Uterus (tissue), 2 donors: ENCODE data around the gene IL21R.

Experiments
- POLR2A ChIP-seq, 2 donors: fragments of 450-650 bp; IDR thresholded peaks; one replicate each; pipeline ENCODE4 v1.6.1; 2016; ENCODE audit warnings: antibody characterized with exemption in 2 of 2, mild to moderate bottlenecking in 1 of 2, moderate library complexity in 1 of 2
- TF ChIP-seq, protein P1 (sequence below), 4 experiments: fragments of 200-600 bp in 2 of 4; fragments of 450-650 bp in 2 of 4; sonication (generic) in 2 of 4; IDR thresholded peaks; one replicate each; pipeline ENCODE4 v1.5.1; 2016 to 2019; ENCODE audit warnings: antibody characterized with exemption in 4 of 4, mild to moderate bottlenecking in 2 of 4, moderate library complexity in 1 of 4

DNA sequence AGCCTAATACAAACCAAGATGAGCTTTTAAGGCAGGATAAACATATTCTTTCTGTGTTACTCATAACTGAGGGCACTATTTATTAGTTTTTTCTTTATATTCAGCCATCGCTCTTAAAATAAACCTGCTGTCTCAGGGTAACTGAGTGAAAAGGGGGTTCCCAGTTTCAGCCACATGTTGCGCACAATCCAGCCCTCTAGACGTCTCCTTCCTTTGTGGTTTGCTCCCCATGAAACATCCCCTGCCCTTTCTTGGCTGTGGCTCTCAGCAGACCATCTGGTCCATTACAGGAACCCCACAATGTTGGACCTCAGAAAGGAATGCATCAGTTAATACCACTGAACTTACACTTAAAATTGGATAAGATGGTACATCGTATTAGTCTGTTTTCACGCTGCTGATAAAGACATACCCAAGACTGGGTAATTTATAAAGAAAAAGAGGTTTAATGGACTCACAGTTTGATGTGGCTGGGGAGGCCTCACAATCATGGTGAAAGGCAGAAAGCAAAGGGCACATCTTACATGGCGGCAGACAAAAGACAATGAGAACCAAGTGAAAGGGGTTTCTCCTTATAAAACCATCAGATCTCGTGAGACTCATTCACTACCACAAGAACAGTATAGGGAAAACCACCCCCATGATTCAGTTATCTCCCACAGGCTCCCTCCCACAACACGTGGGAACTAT, 12.6 kb upstream of the IL21R start:
- TF ChIP-seq, protein P1, sequence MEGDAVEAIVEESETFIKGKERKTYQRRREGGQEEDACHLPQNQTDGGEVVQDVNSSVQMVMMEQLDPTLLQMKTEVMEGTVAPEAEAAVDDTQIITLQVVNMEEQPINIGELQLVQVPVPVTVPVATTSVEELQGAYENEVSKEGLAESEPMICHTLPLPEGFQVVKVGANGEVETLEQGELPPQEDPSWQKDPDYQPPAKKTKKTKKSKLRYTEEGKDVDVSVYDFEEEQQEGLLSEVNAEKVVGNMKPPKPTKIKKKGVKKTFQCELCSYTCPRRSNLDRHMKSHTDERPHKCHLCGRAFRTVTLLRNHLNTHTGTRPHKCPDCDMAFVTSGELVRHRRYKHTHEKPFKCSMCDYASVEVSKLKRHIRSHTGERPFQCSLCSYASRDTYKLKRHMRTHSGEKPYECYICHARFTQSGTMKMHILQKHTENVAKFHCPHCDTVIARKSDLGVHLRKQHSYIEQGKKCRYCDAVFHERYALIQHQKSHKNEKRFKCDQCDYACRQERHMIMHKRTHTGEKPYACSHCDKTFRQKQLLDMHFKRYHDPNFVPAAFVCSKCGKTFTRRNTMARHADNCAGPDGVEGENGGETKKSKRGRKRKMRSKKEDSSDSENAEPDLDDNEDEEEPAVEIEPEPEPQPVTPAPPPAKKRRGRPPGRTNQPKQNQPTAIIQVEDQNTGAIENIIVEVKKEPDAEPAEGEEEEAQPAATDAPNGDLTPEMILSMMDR (IDR thresholded peaks at IDR 0.05), result no peak
- TF ChIP-seq POLR2A (IDR thresholded peaks at IDR 0.05), result no peak
